Thymus (tissue), 11 donors: ENCODE measurements around the gene MAD2L2. TPM values are rescaled to one million over a fixed set of nuclear protein-coding genes. Genes with fewer than 3 reads are reported as not detected.

ENCODE experiments used
- DNase-seq, 9 donors: peaks; one replicate each; pipeline ENCODE4 v3.0.0-alpha.2; 2013; ENCODE audit warnings: low spot score in 9 of 9, low read depth in 6 of 9, missing footprints in 1 of 9
- H3K27ac ChIP-seq, 2 donors: one replicate each; pipeline ENCODE4 v1.5.1; 2013; ENCODE audit warnings: control low read depth in 1 of 2, low read depth in 1 of 2, low read length in 1 of 2, mild to moderate bottlenecking in 1 of 2, moderate library complexity in 1 of 2
- H3K27me3 ChIP-seq, 2 donors: one replicate each; pipeline ENCODE4 v1.5.1; 2013; ENCODE audit warnings: low read length in 1 of 2; ENCODE audit not compliant: control insufficient read depth in 2 of 2, insufficient read depth in 1 of 2
- H3K36me3 ChIP-seq, 2 donors: one replicate each; pipeline ENCODE4 v1.5.1; 2013; ENCODE audit warnings: low read length in 1 of 2, mild to moderate bottlenecking in 1 of 2, moderate library complexity in 1 of 2; ENCODE audit not compliant: control insufficient read depth in 2 of 2, insufficient read depth in 2 of 2
- H3K4me1 ChIP-seq, 2 donors: one replicate each; pipeline ENCODE4 v1.5.1; 2013; ENCODE audit warnings: low read length in 2 of 2; ENCODE audit not compliant: control insufficient read depth in 2 of 2, insufficient read depth in 2 of 2
- H3K4me3 ChIP-seq, 2 donors: one replicate each; pipeline ENCODE4 v1.5.1; 2013; ENCODE audit warnings: low read length in 2 of 2, control low read depth in 1 of 2, mild to moderate bottlenecking in 1 of 2
- H3K9me3 ChIP-seq, 2 donors: one replicate each; pipeline ENCODE4 v1.5.1; 2013; ENCODE audit warnings: low read length in 1 of 2, mild to moderate bottlenecking in 1 of 2; ENCODE audit not compliant: control insufficient read depth in 2 of 2, insufficient read depth in 1 of 2
- WGBS: extraction: QIAGEN DNeasy Blood & Tissue Kit; methylation state at CpG from one replicate; pipeline ENCODE4 v1.1.7; 2013; 5-methylcytosine and 5-hydroxymethylcytosine counted together
- polyA plus RNA-seq: library from polyadenylated mRNA; stranded (reverse); fragments of 200-250 nt; gene quantifications from one replicate; pipeline ENCODE4 v1.2.3, GENCODE V29; 2013
- total RNA-seq: library from RNA; stranded (reverse); fragments of 120-200 nt; gene quantifications from one replicate; pipeline ENCODE4 v1.2.4, GENCODE V29; 2013
- donor health status: healthy.

The MAD2L2 gene
- total and polyA plus RNA-seq, 2 donors = 49.6 to 61.6 TPM

- DNase-seq = no peak
- H3K27me3 ChIP-seq = peaks cover 47 to 77% of the 10 kb centered on the region in 2 donors
- peaks cover 12 to 13% of the 10 kb centered on the region in 2 donors for H3K4me1 ChIP-seq
- H3K27ac ChIP-seq = peak overlapping the region in 1 of 2 donors; percentile 43
- 87% methylated on average over 17 of the region's 17 CpGs for WGBS
- peaks cover 0 to 3% of the 10 kb centered on the region in 2 donors for H3K36me3 ChIP-seq
- peak overlapping the region in 1 of 2 donors; percentile 68 for H3K4me3 ChIP-seq
- H3K9me3 ChIP-seq = no peaks in the 10 kb centered on the region
Measured at GRCh38 chr1:11653101-11653860, 27.7 kb downstream of the MAD2L2 start.

GRCh38 chr1:11652203-11652780, 28.7 kb downstream of the MAD2L2 start:
- Histone ChIP-seq H3K27me3 (peaks cover 47 to 87% of the 10 kb centered on the region in 2 donors), H3K36me3 (no peaks in the 10 kb centered on the region), H3K4me1 (peaks cover 12 to 13% of the 10 kb centered on the region in 2 donors), H3K9me3 (no peaks in the 10 kb centered on the region), H3K27ac (no peak overlapping the region), H3K4me3 (no peak overlapping the region)
- 99% methylated on average over 11 of the region's 11 CpGs for WGBS
- DNase-seq = no peak

GRCh38 chr1:11651017-11651416, 29.9 kb downstream of the MAD2L2 start:
- H3K4me1 ChIP-seq = peaks cover 12 to 13% of the 10 kb centered on the region in 2 donors
- no peaks in the 10 kb centered on the region for H3K9me3 ChIP-seq
- 98% methylated on average over 4 of the region's 4 CpGs for WGBS
- H3K36me3 ChIP-seq = no peaks in the 10 kb centered on the region
- H3K27ac ChIP-seq = no peak overlapping the region
- peaks cover 47 to 96% of the 10 kb centered on the region in 2 donors for H3K27me3 ChIP-seq
- no peak overlapping the region for H3K4me3 ChIP-seq
- DNase-seq = no peak

- Histone ChIP-seq H3K27ac (no peak overlapping the region), H3K36me3 (no peaks in the 10 kb centered on the region), H3K9me3 (no peaks in the 10 kb centered on the region), H3K4me1 (peaks cover 8 to 9% of the 10 kb centered on the region in 2 donors), H3K27me3 (peaks cover 47 to 90% of the 10 kb centered on the region in 2 donors), H3K4me3 (no peak overlapping the region)
- 22% methylated on average over 47 of the region's 47 CpGs for WGBS
- DNase-seq = peak in 4 of 9 donors; percentile 34 to 71 (median 58)
Measured at GRCh38 chr1:11650331-11650991, 30.5 kb downstream of the MAD2L2 start.

- whole genome bisulfite sequencing = 47% methylated on average over 21 of the region's 21 CpGs
- no peaks in the 10 kb centered on the region for H3K9me3 ChIP-seq
- DNase-seq = no peak
- H3K4me3 ChIP-seq = no peak overlapping the region
- H3K4me1 ChIP-seq = peaks cover 5% of the 10 kb centered on the region in 2 donors
- H3K27me3 ChIP-seq = peaks cover 45 to 84% of the 10 kb centered on the region in 2 donors
- no peaks in the 10 kb centered on the region for H3K36me3 ChIP-seq
- no peak overlapping the region for H3K27ac ChIP-seq
Measured at GRCh38 chr1:11649624-11650330, 31.2 kb downstream of the MAD2L2 start.

GRCh38 chr1:11649237-11649623, 31.7 kb downstream of the MAD2L2 start:
- H3K9me3 ChIP-seq = no peaks in the 10 kb centered on the region
- WGBS = 33% methylated on average over 9 of the region's 9 CpGs
- H3K36me3 ChIP-seq = no peaks in the 10 kb centered on the region
- no peak overlapping the region for H3K27ac ChIP-seq
- no peak overlapping the region for H3K4me3 ChIP-seq
- H3K27me3 ChIP-seq = peaks cover 40 to 80% of the 10 kb centered on the region in 2 donors
- peaks cover 5% of the 10 kb centered on the region in 2 donors for H3K4me1 ChIP-seq
- DNase-seq = no peak

GRCh38 chr1:11648732-11649158, 32.2 kb downstream of the MAD2L2 start:
- H3K4me3 ChIP-seq = no peak overlapping the region
- 27% methylated on average over 30 of the region's 30 CpGs for WGBS
- no peak for DNase-seq

GRCh38 chr1:11648039-11648438, 32.9 kb downstream of the MAD2L2 start:
- Histone ChIP-seq H3K4me3 (no peak overlapping the region), H3K36me3 (no peaks in the 10 kb centered on the region), H3K4me1 (peaks cover 5% of the 10 kb centered on the region in 2 donors), H3K9me3 (no peaks in the 10 kb centered on the region), H3K27ac (no peak overlapping the region), H3K27me3 (peaks cover 29 to 68% of the 10 kb centered on the region in 2 donors)
- WGBS = 96% methylated on average over 6 of the region's 6 CpGs
- no peak for DNase-seq

More at GRCh38 chr1:11648732-11649158, 32.2 kb downstream of the MAD2L2 start:
- peaks cover 5% of the 10 kb centered on the region in 2 donors for H3K4me1 ChIP-seq
- no peak overlapping the region for H3K27ac ChIP-seq
- no peaks in the 10 kb centered on the region for H3K36me3 ChIP-seq
- H3K27me3 ChIP-seq = peaks cover 36 to 75% of the 10 kb centered on the region in 2 donors
- no peaks in the 10 kb centered on the region for H3K9me3 ChIP-seq
